HEK293T (cell line): Measurements from ENCODE around the gene DGLUCY.

Experiments
- CTCF ChIA-PET: fragments of 350-600 bp; formaldehyde crosslinking; extraction: SDS; loops from one replicate; lab custom pipeline; 2021; ENCODE audit warnings: antibody characterized with exemption, inconsistent platforms; lab: Yijun Ruan, JAX
- POLR2A ChIA-PET: fragments of 350-600 bp; formaldehyde crosslinking; extraction: SDS; loops from one replicate; lab custom pipeline; 2020; ENCODE audit warnings: antibody characterized with exemption, inconsistent platforms; lab: Yijun Ruan, JAX
- DNase-seq: peaks from one replicate; pipeline ENCODE4 v3.0.0; 2012; ENCODE audit warnings: mixed read lengths; ENCODE audit errors: extremely low spot score
- ARNT ChIP-seq: fragments of 450-650 bp; IDR thresholded peaks from 2 replicates; pipeline ENCODE4 v1.6.1; 2017; ENCODE audit warnings: mild to moderate bottlenecking
- BHLHE40 ChIP-seq: fragments of 450-650 bp; IDR thresholded peaks from 2 replicates; pipeline ENCODE4 v1.6.1; 2016; ENCODE audit warnings: mild to moderate bottlenecking, moderate library complexity, borderline replicate concordance
- CTBP1 ChIP-seq: fragments of 450-650 bp; IDR thresholded peaks from 2 replicates; pipeline ENCODE4 v1.6.1; 2016; ENCODE audit warnings: borderline replicate concordance
- ELF4 ChIP-seq: fragments of 450-650 bp; IDR thresholded peaks from 2 replicates; pipeline ENCODE4 v1.6.1; 2017; ENCODE audit warnings: antibody characterized with exemption
- FOXA1 ChIP-seq: fragments of 450-650 bp; IDR thresholded peaks from 2 replicates; pipeline ENCODE4 v1.6.1; 2016; ENCODE audit warnings: mild to moderate bottlenecking
- FOXK2 ChIP-seq: fragments of 450-650 bp; IDR thresholded peaks from 2 replicates; pipeline ENCODE4 v1.6.1; 2016; ENCODE audit warnings: mild to moderate bottlenecking
- FOXM1 ChIP-seq: fragments of 450-650 bp; IDR thresholded peaks from 2 replicates; pipeline ENCODE4 v1.6.1; 2017; ENCODE audit warnings: mild to moderate bottlenecking, borderline replicate concordance
- HDGF ChIP-seq: fragments of 450-650 bp; IDR thresholded peaks from 2 replicates; pipeline ENCODE4 v1.6.1; 2017; ENCODE audit warnings: antibody characterized with exemption, borderline replicate concordance
- L3MBTL2 ChIP-seq: fragments of 450-650 bp; conservative IDR thresholded peaks from 2 replicates; pipeline ENCODE4 v1.6.1; 2016; ENCODE audit warnings: mild to moderate bottlenecking
- LEF1 ChIP-seq: fragments of 450-650 bp; IDR thresholded peaks from 2 replicates; pipeline ENCODE4 v1.6.1; 2017; ENCODE audit warnings: mild to moderate bottlenecking, borderline replicate concordance
- NFRKB ChIP-seq: fragments of 450-650 bp; IDR thresholded peaks from 2 replicates; pipeline ENCODE4 v1.6.1; 2016; ENCODE audit warnings: mild to moderate bottlenecking, moderate library complexity
- SP1 ChIP-seq: fragments of 450-650 bp; IDR thresholded peaks from 2 replicates; pipeline ENCODE4 v1.6.1; 2017
- SUZ12 ChIP-seq: fragments of 450-650 bp; IDR thresholded peaks from 2 replicates; pipeline ENCODE4 v1.6.1; 2016; ENCODE audit warnings: mild to moderate bottlenecking
- TARDBP ChIP-seq: fragments of 450-650 bp; IDR thresholded peaks from 2 replicates; pipeline ENCODE4 v1.6.1; 2016
- ZNF384 ChIP-seq: fragments of 450-650 bp; IDR thresholded peaks from 2 replicates; pipeline ENCODE4 v1.6.1; 2016
- TF ChIP-seq, protein P1 (sequence below): fragments of 450-650 bp; IDR thresholded peaks from 2 replicates; pipeline ENCODE4 v1.6.1; 2016

The DGLUCY gene

DNA sequence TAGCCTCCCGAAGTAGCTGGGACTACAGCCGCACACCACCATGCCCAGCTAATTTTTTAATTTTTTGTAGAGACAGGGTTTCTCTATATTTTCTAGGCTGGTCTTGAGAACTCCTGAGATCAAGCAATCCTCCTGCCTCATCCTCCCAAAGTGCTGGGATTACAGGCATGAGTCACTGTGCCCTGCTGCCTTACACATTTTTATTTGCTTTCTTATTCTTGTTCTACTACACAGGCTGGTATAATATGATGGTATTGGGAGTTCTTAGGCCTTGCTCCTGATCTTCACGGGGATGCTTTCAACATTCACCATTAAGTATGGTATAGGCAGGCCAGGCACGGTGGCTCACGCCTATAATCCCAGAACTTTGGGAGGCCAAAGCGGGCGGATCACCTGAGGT lies 21.2 kb downstream of the DGLUCY start:
- CTCF ChIA-PET: no interaction called here
- TF ChIP-seq, protein P1, sequence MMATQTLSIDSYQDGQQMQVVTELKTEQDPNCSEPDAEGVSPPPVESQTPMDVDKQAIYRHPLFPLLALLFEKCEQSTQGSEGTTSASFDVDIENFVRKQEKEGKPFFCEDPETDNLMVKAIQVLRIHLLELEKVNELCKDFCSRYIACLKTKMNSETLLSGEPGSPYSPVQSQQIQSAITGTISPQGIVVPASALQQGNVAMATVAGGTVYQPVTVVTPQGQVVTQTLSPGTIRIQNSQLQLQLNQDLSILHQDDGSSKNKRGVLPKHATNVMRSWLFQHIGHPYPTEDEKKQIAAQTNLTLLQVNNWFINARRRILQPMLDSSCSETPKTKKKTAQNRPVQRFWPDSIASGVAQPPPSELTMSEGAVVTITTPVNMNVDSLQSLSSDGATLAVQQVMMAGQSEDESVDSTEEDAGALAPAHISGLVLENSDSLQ: no peak
- TF ChIP-seq BHLHE40: no peak
- no peak for TF ChIP-seq ZNF384
- DNase-seq: no peak
- POLR2A ChIA-PET: no interaction called here

DNA sequence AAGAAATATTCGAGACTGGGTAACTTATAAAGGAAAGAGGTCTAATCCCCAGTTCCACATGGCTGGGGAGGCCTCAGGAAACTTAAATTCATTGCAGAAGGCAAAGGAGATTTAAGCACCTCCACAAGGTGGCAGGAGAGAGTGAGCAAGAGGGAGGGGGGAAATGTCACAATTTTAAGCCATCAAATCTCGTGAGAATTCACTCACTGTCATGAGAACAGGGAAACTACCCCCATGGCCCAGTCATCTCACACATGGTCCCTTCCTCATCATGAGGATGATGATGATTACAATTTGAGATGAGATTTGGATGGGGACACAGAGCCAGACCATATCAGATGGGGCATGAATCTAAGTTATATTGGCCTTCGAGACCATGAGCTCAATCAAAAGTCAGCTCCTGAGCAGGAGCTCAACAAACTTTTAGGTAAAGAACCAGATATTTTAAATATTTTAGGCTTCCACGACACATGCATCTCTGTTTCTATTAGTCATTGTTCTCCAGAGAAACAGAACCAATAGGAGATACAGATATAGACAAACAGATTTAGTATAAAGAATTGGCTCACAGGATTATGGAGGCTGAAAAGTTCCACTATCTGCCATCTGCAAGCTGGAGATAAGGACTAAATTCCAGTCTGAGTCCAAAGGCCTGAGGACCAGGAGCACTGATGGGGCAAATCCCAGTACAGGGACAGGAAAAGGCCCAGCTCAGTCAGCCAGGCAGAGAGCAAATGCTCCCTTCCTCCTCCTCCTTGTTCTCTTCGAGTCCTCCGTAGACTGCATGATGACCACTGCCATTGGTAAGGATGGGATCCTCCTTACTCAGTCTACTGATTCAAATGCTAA lies 24.9 kb downstream of the DGLUCY start:
- DNase-seq: peak; percentile 55
- TF ChIP-seq HDGF (no peak), L3MBTL2 (peak; percentile 36; the same call in 1 of the 2 replicates), FOXK2 (no peak)
- ChIA-PET CTCF (interaction anchor here (0.7 to 1.3 kb wide), 5 partner anchors 9 to 35 kb away, joined by 3 to 5 read pairs (median 3); no protein-coding TSS in a partner anchor), POLR2A (interaction anchor here (1.4 kb wide), 1 partner anchor 78 kb away, joined by 6 read pairs; the partner anchor contains the start of gene RPS6KA5)

DNA sequence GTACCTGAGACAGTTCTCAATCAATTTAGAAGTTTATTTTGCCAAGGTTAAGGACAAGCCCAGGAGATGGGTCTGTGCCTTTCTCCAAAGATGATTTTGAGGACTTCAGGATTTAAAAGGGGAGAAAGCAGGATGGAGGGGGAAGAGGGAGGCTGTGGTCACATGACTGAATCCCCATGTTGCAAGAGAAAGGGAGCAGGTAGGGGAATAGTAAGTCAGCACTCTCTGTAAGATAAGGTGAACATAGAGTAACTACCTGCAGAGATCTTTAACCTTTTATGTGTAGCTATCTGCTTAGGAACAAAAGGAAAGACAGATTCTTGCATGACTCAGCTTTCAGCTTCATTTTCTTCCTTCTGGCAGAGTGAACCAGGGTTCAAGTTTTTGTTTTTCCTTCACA lies 25.9 kb downstream of the DGLUCY start:
- DNase-seq: no peak
- ChIA-PET POLR2A (interaction anchor here (1.4 kb wide), 1 partner anchor 79 kb away, joined by 6 read pairs; the partner anchor contains the start of gene RPS6KA5), CTCF (interaction anchor here (1.3 kb wide), 1 partner anchor 34 kb away, joined by 5 read pairs; no protein-coding TSS in a partner anchor)
- TF ChIP-seq FOXM1: no peak
- no peak for TF ChIP-seq L3MBTL2
- TF ChIP-seq BHLHE40: no peak
- no peak for TF ChIP-seq TARDBP
- TF ChIP-seq FOXK2: no peak
- TF ChIP-seq LEF1: no peak
- no peak for TF ChIP-seq SUZ12
- no peak for TF ChIP-seq HDGF
- TF ChIP-seq SP1: no peak

- ChIA-PET CTCF (interaction anchor here (0.6 kb wide), 1 partner anchor 26 kb away, joined by 3 read pairs; no protein-coding TSS in a partner anchor), POLR2A (no interaction called here)
- DNase-seq: peak; percentile 43
- TF ChIP-seq L3MBTL2 (no peak), CTBP1 (no peak), FOXK2 (no peak), BHLHE40 (no peak), FOXA1 (no peak), ARNT (no peak), SUZ12 (no peak)
Measured at GRCh38 chr14:91140672-91141071, 26.8 kb downstream of the DGLUCY start.

DNA sequence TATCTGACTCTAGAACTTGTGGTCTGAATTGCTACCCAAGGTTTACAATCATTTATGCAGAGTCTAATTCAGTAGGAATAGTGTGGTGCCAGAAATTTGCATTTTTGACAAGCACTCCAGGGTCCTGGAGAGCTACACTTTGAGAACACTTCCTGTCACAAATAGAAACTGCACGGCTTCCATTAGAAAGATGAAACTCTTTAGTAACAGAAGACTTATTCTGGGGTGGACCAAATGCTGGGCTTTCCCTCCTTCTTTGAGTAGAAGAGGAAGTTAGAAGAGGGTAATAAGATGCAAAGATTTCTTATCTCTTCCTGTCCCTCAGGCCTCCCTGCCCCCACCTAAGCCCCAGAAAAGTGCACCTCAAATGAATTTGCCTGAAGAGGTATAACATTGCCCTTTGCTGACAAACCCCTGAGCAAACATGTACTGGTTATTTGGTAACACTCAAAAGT lies 28.4 kb downstream of the DGLUCY start:
- CTCF ChIA-PET: interaction anchor here (0.7 to 1.0 kb wide), 2 partner anchors 23 to 239 kb away, joined by 3 to 6 read pairs; no protein-coding TSS in a partner anchor
- TF ChIP-seq HDGF (no peak), BHLHE40 (no peak), ARNT (no peak), TARDBP (no peak), FOXA1 (no peak), NFRKB (no peak), SP1 (no peak), FOXK2 (no peak), CTBP1 (no peak), ELF4 (no peak), FOXM1 (no peak), LEF1 (no peak), ZNF384 (no peak)
- DNase-seq: no peak

DNA sequence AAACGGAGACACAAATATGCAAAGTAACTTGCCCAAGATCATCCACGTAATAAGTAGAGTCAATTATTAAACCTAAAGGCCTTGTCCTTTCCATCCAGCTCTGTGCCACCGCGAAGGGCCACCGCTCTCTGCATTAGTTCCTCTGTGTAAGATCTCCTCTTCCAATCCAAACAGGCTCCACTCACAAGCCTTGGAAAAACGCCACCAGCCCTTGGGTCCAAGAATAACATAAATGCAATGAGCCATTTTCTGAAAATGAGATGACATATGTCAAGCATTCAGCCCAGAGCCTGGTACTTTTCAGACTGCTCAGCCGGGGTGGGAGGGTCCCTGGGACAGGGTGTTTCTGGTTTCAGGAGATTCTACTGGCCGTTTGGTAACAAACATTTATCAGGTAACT lies 30.0 kb downstream of the DGLUCY start:
- POLR2A ChIA-PET: no interaction called here

More for the DNA sequence above, 28.4 kb downstream of the DGLUCY start:
- POLR2A ChIA-PET: no interaction called here

More for the DNA sequence above, 30.0 kb downstream of the DGLUCY start:
- TF ChIP-seq ZNF384 (no peak), LEF1 (no peak), ARNT (no peak), ELF4 (no peak), SP1 (no peak), FOXM1 (no peak), FOXA1 (no peak), BHLHE40 (no peak), TARDBP (no peak), CTBP1 (no peak), NFRKB (no peak), SUZ12 (no peak), FOXK2 (no peak), HDGF (no peak)
- TF ChIP-seq, protein P1: no peak
- DNase-seq: no peak
- CTCF ChIA-PET: no interaction called here
